Activated B cell treated with CpG ODN at 0.5 μM for 24 hours (primary cell): Measurements from ENCODE around the gene B4GAT1. TPM values are rescaled to one million over a fixed set of nuclear protein-coding genes. Genes with fewer than 3 reads are reported as not detected.

ENCODE experiments used
- ATAC-seq: fragments of 200-7000 bp; cut with Tn5 transposase; one replicate; pipeline ENCODE4 v1.10.0; 2021; ENCODE audit warnings: low read depth, mild to moderate bottlenecking, moderate library complexity
- CTCF ChIA-PET: fragments of 350-600 bp; sonication (Branson Sonifier 250); formaldehyde crosslinking; loops from one replicate; lab custom pipeline; 2021; ENCODE audit warnings: antibody characterized with exemption; lab: Charles Lee
- POLR2A ChIA-PET: fragments of 350-600 bp; sonication (Branson Sonifier 250); formaldehyde crosslinking; loops from one replicate; lab custom pipeline; 2021; ENCODE audit warnings: antibody characterized with exemption; lab: Charles Lee
- DNase-seq: peaks from one replicate; pipeline ENCODE4 v3.0.0; 2022
- H3K27ac Mint-ChIP-seq: one replicate; pipeline ENCODE4 v1.8.0; 2020; ENCODE audit warnings: mixed read lengths
- H3K27me3 Mint-ChIP-seq: one replicate; pipeline ENCODE4 v1.8.0; 2021; ENCODE audit warnings: mixed read lengths
- H3K36me3 Mint-ChIP-seq: one replicate; pipeline ENCODE4 v1.8.0; 2021; ENCODE audit warnings: low read depth, mixed read lengths
- H3K4me1 Mint-ChIP-seq: one replicate; pipeline ENCODE4 v1.8.0; 2021; ENCODE audit warnings: mixed read lengths
- H3K4me3 Mint-ChIP-seq: one replicate; pipeline ENCODE4 v1.8.0; 2020; ENCODE audit warnings: mild to moderate bottlenecking, mixed read lengths
- H3K9me3 Mint-ChIP-seq: one replicate; pipeline ENCODE4 v1.8.0; 2020; ENCODE audit warnings: mixed read lengths
- intact Hi-C: fragments of 100-400 bp; cut with micrococcal nuclease; formaldehyde crosslinking; loops from one replicate; pipeline ENCODE4 v1.15.1; 2024
- total RNA-seq: library from RNA; stranded (reverse); gene quantifications from 2 replicates; pipeline ENCODE4 v1.2.3, GENCODE V29; 2022
- TF ChIP-seq, protein P1 (sequence below): fragments of 200-600 bp; IDR thresholded peaks from one replicate; pipeline ENCODE4 v1.8.0; 2022; ENCODE audit warnings: antibody characterized with exemption, mild to moderate bottlenecking

B4GAT1 gene
- total RNA-seq, 1 donor from 2014 or later = 1.9 TPM

DNA sequence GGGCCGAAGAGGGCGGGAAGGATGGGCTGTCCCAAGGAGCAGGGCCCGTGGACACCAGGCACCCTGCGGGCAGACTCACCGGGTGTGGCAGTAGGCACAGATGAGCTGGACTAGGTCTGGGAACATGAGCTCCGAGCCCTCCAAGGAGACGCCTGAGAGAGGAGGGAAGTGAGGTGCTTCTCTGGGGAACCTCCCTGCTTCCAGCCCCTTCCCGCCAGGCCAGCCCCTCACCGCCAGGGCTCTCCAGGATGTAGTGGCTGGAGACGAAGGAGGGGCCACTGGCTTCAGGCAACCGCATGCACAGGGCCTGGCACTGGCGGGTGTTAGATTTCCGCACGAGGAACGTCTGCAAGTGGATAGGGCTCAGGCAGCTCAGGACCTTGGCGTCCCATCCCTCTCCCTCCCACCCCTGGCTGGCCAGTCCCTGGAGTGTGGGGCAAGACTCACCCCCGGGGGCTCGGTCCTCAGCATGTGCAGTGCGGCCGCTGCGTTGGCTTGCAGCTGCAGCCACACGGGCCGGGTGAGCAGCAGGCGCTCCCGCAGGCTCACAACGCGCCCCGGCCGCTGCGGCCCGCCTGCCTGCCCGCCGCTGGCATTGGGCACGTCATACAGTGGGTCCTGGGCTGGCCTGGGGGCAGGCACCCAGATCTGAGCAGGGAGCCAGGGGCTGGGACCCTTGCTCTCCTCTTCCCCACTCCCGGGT lies 11.7 kb downstream of the B4GAT1 start:
- ATAC-seq (peak; percentile 29), DNase-seq (no peak)
- Mint-ChIP-seq H3K27ac (no peak overlapping the region), H3K4me1 (peaks cover 22% of the 10 kb centered on the region), H3K9me3 (no peaks in the 10 kb centered on the region), H3K4me3 (peak overlapping the region; percentile 78), H3K36me3 (peaks cover 30% of the 10 kb centered on the region), H3K27me3 (peaks cover 6% of the 10 kb centered on the region)
- POLR2A ChIA-PET = interaction anchor here (0.6 to 1.8 kb wide), 4 partner anchors 8 to 31 kb away, joined by 3 to 9 read pairs (median 4); no protein-coding TSS in a partner anchor
- TF ChIP-seq, protein P1, sequence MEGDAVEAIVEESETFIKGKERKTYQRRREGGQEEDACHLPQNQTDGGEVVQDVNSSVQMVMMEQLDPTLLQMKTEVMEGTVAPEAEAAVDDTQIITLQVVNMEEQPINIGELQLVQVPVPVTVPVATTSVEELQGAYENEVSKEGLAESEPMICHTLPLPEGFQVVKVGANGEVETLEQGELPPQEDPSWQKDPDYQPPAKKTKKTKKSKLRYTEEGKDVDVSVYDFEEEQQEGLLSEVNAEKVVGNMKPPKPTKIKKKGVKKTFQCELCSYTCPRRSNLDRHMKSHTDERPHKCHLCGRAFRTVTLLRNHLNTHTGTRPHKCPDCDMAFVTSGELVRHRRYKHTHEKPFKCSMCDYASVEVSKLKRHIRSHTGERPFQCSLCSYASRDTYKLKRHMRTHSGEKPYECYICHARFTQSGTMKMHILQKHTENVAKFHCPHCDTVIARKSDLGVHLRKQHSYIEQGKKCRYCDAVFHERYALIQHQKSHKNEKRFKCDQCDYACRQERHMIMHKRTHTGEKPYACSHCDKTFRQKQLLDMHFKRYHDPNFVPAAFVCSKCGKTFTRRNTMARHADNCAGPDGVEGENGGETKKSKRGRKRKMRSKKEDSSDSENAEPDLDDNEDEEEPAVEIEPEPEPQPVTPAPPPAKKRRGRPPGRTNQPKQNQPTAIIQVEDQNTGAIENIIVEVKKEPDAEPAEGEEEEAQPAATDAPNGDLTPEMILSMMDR = no peak
- intact Hi-C loops = no loop called here
- CTCF ChIA-PET = interaction anchor here (2.4 kb wide), 1 partner anchor 24 kb away, joined by 11 read pairs; no protein-coding TSS in a partner anchor

DNA sequence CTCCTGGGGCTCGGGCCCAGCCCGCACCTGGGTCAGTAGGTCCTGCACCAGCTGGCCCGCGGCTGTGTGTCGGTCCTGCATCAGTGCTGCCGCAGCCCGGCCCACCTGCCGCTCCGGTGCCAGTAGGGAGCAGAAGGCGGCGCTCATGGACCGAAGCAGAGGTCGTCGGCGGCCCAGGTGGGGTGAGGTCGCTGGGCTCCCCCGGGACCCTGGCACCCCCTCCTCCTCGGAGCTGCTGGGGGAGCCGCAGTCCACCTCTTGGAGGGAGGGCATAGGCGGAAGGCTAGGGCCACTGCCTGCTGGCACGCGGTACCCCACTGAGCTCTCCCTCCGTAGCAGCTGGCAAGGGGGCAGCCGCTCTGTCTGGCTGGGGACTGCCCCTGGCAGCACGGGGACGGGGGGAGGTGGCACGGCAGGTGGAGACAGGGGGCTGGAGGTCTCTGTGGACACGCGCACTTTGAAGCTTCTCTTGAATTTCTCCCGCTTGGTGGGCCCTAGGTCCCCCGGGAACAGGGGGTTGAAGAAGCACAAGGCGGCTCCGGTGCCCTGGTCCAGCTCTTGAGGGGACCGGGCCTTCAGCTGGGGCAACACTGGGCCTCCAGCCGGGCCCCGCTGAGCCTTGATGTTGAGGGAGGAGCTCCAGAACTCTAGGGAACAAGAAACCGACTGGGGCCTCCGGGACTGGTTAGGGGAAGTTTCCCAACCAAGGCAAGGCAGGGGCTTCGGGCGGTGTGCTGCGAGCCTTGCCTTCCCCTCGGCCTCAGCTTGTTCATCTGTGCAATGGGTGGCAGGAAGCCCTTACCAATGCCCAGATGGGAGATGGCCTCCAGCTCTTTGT lies 12.6 kb downstream of the B4GAT1 start:
- ChIA-PET POLR2A (interaction anchor here (1.2 to 1.8 kb wide), 3 partner anchors 9 to 23 kb away, joined by 4 to 9 read pairs (median 5); no protein-coding TSS in a partner anchor), CTCF (interaction anchor here (2.4 kb wide), 1 partner anchor 23 kb away, joined by 11 read pairs; no protein-coding TSS in a partner anchor)
- Mint-ChIP-seq H3K4me3 (no peak overlapping the region), H3K36me3 (peaks cover 23% of the 10 kb centered on the region), H3K27ac (no peak overlapping the region), H3K27me3 (peaks cover 6% of the 10 kb centered on the region), H3K4me1 (peaks cover 22% of the 10 kb centered on the region), H3K9me3 (no peaks in the 10 kb centered on the region)
- TF ChIP-seq, protein P1 = no peak
- intact Hi-C loops = no loop called here
- ATAC-seq = no peak
- no peak for DNase-seq

DNA sequence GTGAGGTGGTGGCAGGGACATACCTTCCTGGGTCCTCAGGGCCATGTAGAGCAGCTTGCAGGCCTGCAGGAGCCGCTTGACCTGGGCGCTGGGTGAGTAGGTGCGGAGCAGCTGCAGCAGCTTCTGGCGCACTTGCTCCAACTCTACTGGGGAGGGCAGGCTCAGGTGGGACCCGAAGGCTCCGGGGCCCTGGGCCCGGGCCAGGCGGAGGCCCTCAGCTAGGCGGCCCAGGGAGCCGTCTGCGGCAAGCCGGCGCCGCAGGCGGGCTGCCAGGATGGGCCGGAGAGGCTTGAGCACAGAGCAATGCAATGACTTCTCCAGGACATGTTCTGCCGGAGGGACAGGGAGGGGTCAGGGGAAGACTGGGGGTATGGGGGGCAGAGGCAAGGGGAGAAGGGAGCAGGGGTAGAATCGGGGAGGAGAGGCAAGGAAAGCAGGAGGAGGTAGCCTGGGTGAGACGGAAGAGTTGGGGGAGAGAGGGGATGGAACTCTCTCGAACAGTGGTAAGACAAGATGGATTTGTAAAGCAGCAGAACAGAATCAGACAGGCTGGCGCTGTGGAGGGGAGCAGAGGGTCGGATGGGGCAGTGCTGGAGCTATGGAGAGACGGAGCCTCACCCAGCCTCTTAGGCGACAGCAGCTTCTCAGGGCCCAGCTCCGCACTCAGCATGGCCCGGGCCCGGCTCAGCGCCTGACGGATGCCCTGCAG lies 13.4 kb downstream of the B4GAT1 start:
- TF ChIP-seq, protein P1 = no peak
- ChIA-PET POLR2A (no interaction called here), CTCF (interaction anchor here (6.2 kb wide), 1 partner anchor 22 kb away, joined by 67 read pairs; no protein-coding TSS in a partner anchor)
- intact Hi-C loops = no loop called here
- H3K4me1 Mint-ChIP-seq = peaks cover 22% of the 10 kb centered on the region
- peaks cover 17% of the 10 kb centered on the region for H3K36me3 Mint-ChIP-seq
- no peak overlapping the region for H3K4me3 Mint-ChIP-seq
- ATAC-seq = no peak
- no peak for DNase-seq
- H3K27ac Mint-ChIP-seq = no peak overlapping the region
- no peaks in the 10 kb centered on the region for H3K9me3 Mint-ChIP-seq
- H3K27me3 Mint-ChIP-seq = peaks cover 6% of the 10 kb centered on the region

DNA sequence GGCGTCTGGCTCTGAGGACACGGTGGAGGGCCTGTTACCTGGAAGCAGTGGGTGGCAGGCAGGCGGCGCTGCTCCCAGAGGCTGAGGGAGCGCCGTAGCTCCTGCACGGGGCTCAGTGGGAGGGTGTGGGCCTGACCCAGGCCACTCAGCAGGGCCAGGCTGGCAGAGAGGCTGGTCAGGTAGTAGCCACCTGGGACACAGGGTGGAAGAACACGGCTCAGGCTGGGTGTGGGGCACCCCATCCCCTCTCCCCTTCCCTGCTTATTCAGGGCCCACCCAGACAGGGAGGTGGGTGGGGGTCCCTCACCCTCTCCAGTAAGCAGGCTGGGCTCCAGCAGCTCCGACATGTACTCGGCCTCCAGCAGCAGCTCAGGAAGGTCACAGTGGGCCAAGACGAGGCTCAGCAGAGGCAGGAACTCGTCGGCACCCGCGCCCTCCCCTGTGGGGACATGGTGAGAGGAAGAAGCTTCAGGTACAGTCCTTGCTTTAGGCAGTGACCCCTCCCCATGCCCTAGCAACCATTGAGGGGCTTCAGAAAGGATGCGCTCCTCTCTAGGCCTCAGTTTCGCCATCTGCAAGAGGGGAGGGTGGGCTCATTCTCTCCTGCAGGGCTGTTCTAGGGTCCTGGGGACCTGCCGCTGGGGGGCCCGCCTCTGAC lies 14.1 kb downstream of the B4GAT1 start:
- no peak overlapping the region for H3K27ac Mint-ChIP-seq
- intact Hi-C loops = no loop called here
- peaks cover 12% of the 10 kb centered on the region for H3K36me3 Mint-ChIP-seq
- TF ChIP-seq, protein P1 = no peak
- POLR2A ChIA-PET = interaction anchor here (0.6 kb wide), 1 partner anchor 56 kb away, joined by 4 read pairs; no protein-coding TSS in a partner anchor
- peaks cover 6% of the 10 kb centered on the region for H3K27me3 Mint-ChIP-seq
- peaks cover 29% of the 10 kb centered on the region for H3K4me1 Mint-ChIP-seq
- CTCF ChIA-PET = interaction anchor here (6.2 kb wide), 1 partner anchor 22 kb away, joined by 67 read pairs; no protein-coding TSS in a partner anchor
- H3K9me3 Mint-ChIP-seq = no peaks in the 10 kb centered on the region
- no peak for DNase-seq
- H3K4me3 Mint-ChIP-seq = no peak overlapping the region
- no peak for ATAC-seq
